PC-3 (cell line): ENCODE measurements around the gene NOSTRIN.

Source experiments
- EZH2phosphoT487 ChIP-seq: fragments of 300-600 bp; sonication (generic); IDR thresholded peaks from 2 replicates; pipeline ENCODE4 v1.6.1; 2018; ENCODE audit warnings: mild to moderate bottlenecking, antibody characterized with exemption, low read length, borderline replicate concordance
- TF ChIP-seq, protein P1 (sequence below): fragments of 300-600 bp; sonication (generic); conservative IDR thresholded peaks from 2 replicates; pipeline ENCODE4 v1.5.1; 2017; ENCODE audit warnings: antibody characterized with exemption, low read depth, mild to moderate bottlenecking, low read length

- TF ChIP-seq, protein P1, sequence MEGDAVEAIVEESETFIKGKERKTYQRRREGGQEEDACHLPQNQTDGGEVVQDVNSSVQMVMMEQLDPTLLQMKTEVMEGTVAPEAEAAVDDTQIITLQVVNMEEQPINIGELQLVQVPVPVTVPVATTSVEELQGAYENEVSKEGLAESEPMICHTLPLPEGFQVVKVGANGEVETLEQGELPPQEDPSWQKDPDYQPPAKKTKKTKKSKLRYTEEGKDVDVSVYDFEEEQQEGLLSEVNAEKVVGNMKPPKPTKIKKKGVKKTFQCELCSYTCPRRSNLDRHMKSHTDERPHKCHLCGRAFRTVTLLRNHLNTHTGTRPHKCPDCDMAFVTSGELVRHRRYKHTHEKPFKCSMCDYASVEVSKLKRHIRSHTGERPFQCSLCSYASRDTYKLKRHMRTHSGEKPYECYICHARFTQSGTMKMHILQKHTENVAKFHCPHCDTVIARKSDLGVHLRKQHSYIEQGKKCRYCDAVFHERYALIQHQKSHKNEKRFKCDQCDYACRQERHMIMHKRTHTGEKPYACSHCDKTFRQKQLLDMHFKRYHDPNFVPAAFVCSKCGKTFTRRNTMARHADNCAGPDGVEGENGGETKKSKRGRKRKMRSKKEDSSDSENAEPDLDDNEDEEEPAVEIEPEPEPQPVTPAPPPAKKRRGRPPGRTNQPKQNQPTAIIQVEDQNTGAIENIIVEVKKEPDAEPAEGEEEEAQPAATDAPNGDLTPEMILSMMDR, result no peak
- TF ChIP-seq EZH2phosphoT487, result no peak
These were observed 111.1 kb downstream of the NOSTRIN start for GRCh38 chr2:168913495-168913894.
